Measurements from ENCODE around the gene AHDC1.

DNA sequence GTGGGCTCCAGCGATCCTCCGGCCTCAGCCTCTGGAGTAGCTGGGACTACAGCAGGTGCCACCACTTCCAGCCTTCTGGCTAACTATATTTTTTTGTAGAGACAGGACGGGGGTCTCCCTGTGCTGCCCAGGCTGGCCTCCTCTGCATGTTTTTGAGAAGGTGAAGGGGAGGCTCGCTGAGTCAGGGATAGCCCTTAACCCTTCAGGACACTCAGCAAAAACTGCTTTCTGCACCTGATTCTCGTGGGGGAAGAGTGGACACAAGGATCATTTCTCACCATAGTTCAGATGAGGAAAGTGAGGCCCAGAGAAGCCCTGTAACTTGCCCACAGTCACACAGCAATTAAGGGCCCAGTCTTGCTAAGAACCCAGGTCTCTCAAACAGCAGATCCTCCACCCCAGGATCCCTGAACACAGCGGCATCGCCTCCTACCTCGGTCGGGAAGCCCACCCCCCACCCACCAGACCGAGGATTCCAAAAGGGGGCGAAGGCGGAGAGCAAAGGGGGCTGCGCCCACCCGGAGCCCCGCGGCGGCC lies 29.8 kb upstream of the AHDC1 start:
- TF ChIP-seq CHD1 (IDR thresholded peaks at IDR 0.05; ENCODE audit: low read length) (no peak), EZH2 (IDR thresholded peaks at IDR 0.05; ENCODE audit: borderline replicate concordance, low read depth, low read length) (no peak), ZNF507 (tag; conservative IDR thresholded peaks at IDR 0.05) (no peak), TAF7 (tag; IDR thresholded peaks at IDR 0.05) (no peak), NCOA2 (IDR thresholded peaks at IDR 0.05; ENCODE audit: partially characterized antibody in 2 of 2) (no peak), SPI1 (IDR thresholded peaks at IDR 0.05; ENCODE audit: borderline replicate concordance, low read depth, low read length) (no peak), SIN3B (IDR thresholded peaks at IDR 0.05; ENCODE audit: low read depth) (no peak)
- TF ChIP-seq, protein P1, sequence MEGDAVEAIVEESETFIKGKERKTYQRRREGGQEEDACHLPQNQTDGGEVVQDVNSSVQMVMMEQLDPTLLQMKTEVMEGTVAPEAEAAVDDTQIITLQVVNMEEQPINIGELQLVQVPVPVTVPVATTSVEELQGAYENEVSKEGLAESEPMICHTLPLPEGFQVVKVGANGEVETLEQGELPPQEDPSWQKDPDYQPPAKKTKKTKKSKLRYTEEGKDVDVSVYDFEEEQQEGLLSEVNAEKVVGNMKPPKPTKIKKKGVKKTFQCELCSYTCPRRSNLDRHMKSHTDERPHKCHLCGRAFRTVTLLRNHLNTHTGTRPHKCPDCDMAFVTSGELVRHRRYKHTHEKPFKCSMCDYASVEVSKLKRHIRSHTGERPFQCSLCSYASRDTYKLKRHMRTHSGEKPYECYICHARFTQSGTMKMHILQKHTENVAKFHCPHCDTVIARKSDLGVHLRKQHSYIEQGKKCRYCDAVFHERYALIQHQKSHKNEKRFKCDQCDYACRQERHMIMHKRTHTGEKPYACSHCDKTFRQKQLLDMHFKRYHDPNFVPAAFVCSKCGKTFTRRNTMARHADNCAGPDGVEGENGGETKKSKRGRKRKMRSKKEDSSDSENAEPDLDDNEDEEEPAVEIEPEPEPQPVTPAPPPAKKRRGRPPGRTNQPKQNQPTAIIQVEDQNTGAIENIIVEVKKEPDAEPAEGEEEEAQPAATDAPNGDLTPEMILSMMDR (IDR thresholded peaks at IDR 0.05 in 2 of 3, conservative IDR thresholded peaks at IDR 0.05 in 1 of 3; ENCODE audit: insufficient read depth in 2 of 3, low read depth in 1 of 3, low read length in 3 of 3) = no peak

All from K562 (cell line).